DMS 273 treated with DMSO at 0.1 percent for 48 hours (cell line): Measurements from ENCODE around the gene ITFG2.
"Not testable (repeated sequence)": the region's sequence is repeated elsewhere in the genome, so short reads cannot be mapped to it uniquely, and the experiment has no call there.

Experiments used
- DNase-seq: peaks from one replicate; lab custom pipeline; 2025; lab: John Stamatoyannopoulos, UW

ITFG2 gene

DNA sequence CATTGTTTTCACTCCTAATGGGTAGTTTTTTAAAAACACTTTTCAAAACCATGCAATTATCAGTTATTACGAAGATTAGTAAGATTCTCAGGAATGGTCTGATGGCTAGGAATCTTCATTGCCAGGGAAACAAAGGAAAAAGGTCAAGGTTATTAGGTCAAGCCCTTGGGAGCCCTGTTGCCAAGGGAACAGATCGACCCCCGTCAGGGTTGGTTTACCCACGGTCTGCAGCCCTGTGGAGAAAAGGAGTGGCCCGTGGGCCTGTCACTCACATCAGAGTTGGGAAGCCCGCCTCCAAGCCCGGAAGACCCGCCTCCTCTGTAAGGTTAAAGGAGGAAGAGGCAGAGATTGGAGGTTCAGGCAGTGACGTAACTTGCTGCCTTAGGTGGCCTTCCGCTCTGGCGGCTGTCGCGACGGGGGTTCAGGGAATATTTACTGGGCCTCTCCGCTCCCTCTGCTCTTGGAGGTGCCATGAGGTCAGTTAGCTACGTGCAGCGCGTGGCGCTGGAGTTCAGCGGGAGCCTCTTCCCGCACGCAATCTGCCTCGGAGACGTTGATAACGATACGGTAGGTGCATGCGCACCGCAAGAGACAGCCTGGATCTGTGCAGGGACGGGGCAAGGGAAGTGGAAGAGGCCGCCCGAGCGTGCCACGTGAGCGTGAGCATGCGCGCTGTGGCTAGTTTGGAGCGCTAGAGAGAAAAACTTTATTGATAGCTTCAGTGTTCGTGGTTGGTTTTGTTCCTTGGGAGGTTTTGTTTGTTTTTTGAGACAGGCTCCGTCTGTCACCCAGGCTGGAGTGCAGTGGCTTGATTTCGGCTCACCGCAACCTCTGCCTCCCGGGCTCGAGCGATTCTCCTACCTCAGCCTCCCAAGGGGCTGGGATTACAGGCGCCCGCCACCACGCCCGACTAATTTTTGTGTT is at the start of gene ITFG2:
ITFG2 (plus strand) TSS at position 379 of the 924 bp plus-strand sequence; CDS start at position 472, 93 bp downstream.
- DNase-seq: peak; percentile 95

DNA sequence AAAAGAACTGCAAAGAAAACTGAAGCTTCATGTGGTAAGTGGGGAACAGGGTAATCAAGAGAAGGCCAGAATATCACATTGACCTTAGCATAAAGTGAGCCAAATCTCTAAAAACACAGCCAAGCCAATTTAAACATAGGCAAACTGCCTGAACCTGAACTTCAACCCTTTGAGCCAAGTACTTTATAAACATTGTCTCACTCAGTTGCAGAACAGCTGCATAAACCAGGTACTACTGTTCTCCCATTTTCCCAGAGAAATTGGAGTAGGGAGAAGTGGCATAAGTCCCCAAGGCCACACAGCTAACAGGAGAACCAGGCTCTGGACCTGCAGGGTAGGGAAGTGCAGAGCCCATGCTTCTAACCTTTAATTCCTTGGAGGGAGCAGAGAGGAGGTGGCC is 48.1 kb upstream of the ITFG2 start:
- DNase-seq: no peak

DNA sequence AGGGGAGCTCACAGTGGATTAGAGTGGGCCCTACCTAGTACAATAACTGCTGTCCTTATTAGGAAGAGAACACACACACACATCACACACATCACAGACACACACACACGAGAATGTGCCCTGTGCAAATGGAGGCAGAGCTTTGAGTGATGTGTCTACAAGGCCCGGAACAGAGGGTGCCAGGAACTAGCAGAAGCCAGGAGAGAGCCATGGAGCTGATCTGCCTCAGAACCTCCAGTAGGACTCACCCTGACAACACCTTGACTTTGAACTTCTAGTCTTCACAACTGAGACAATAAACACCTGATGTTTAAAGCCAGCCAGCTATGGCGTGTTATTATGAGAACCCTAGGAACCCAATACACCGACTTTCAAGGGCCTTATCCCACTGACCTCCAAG is 47.4 kb upstream of the ITFG2 start:
- no peak for DNase-seq

DNA sequence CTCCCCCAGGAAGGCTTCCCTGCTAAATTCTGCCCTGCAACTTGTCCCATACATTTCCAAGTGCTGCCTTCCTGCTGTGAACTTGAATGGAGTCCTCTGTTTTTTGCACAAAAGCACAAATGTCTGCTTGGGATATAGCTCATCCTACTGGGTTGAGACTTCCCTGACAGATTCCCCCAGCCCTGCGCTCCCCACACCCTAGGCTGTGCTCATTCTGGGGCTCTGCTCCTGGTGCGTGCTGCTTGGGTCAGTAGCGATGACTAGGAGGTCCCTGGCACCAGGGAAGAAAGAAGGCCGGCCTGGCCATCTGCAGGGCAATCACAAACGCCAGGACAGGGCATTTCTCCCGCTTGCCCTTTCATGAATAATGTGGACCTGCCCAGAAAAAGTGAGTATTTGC is 46.9 kb upstream of the ITFG2 start:
- no peak for DNase-seq

DNA sequence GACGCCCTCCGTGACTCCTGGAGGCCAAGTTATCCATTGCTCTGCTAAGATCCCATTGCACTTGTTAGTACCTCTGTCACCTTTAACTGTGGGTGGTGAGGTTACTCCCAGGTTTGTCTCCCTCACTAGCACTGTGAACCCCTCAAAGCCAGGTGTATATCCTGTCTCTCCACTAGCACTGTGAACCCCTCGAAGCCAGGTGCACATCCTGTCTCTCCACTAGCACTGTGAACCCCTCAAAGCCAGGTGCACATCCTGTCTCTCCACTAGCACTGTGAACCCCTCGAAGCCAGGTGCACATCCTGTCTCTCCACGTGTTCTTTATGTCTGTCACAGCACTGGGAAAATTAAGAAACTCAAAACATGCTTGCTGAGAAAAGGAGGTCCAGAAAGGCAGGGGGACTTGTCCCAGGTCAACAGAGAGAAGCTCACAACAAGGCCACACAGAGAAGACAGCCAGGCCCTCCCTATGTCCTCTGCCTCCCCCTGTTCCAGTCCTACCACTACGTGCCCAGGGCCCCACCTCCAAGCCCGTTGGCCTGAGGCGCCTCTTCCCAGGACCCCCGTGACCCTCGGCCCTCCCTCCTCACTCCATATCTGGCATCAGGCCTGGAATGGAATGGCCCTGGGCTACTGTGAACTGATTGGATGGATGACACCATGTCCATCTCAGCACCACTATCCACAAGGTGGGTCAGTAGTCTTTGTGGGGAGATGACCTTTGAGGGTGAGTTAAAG is 44.1 kb upstream of the ITFG2 start:
- DNase-seq: no peak

DNA sequence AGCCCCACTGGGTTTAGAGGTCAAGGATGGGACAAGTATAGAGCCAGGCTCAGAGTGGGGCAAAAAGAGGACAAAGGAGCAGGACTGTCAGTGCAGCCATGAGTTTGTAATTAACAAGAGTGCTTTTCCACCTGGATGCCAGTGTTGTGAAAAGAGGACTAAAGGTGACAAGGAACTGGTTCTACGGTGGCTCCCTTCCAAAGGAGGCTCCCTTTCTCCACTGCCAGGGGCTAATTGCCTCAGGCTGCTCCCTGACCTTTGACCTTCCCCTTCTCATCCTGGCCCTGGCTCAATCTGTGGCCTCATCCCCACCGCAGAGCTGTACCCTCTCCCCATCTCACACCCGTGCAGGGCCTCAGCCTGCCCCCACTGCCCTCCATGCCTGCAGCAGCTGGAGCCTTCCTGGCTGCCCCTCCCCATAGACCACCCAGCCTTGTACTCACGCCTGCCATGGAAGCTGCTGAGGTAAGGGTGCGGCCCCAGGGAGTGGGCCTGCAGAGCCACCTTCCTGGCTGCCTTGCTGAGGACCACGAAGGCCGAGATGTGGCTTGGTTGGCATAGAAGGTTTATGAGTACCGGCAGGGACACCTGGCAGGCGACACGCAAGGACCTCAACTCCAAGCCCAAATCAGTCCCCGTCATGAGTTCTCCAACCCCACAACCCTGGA is 42.5 kb upstream of the ITFG2 start:
- no peak for DNase-seq

DNA sequence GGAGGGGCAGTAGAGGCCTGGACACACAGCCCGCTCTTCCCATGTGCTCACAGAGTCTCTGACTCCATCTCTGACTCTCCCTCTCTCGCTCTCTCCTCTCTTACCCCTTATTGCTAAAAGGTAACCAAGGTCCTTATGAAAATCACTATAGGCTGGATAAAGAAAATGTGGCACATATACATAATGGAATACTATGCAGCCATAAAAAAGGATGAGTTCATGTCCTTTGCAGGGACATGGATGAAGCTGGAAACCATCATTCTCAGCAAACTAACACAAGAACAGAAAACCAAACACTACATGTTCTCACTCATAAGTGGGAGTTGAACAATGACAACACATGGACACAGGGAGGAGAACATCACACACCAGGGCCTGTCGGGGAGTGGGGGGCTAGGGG is 41.9 kb upstream of the ITFG2 start:
- DNase-seq: not testable (repeated sequence)

DNA sequence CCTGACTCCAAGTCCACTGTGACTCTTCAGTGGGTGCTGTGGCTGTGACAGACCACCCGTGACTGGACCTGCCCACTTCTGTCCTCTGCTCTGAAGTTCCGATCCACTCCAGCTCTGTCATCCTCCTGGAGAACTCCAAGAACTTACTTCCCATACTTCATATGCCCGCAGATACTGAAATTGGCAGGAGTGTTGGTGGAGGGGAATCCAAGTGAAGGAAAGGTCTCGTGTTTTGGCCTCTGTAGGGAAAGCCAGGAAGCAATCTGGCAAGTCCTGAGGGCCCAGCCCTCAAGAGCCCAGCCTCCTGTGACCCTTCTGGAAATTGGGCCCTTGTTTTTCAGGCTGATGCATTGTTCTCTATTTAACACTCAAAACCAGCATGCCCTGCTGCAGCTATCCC is 40.1 kb upstream of the ITFG2 start:
- DNase-seq: no peak

DNA sequence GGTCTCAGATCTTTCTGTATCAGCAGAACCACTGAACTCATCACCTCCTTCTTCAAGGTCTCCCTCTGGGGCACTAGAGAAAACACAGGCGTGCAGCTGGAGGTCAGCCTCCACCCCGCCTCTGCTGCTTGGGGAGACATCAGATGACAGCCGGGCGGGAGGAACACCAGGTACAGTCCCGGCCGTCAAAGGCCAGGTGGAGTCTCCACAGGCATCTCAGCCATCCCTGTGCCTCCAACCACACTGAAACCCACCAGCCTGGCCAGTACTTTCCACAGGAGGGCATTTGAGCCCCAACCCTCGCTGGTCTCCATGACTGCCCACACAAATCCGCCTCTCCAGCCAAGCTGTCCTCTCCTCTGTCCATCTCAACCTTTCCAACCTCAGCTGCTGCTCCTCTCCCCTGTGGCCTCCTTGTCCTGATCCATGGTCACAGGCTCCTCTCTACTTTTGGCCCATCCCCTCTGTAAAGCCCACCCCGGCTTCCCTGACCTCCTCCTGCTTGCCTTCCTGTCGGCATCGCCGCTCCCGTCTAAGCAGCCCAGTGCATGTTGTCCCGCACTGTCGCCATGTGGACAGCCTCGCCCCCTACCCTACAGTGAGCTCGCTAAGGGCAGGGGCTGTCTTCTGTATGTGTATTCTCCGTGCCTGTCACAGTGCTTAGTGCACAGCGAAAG is 39.1 kb upstream of the ITFG2 start:
- DNase-seq: no peak

DNA sequence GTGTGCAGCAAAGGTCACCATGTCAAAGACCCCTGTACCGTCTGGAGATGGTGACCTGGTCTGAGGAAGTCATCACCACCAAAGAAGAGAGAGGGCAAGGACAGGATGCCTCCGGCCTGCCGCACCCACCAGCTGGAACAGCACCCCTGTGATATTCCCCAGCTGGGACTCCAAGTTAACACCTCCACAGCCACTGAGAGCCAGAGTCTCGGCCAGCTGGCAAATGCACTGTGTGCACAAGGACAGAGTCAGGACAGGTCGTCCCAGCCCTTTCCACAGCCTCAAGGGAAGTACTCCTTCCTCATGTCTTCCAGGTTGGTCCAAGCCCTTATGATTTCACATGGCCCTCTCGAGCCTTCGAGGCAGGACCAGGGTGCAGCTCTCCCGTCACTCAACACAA is 37.0 kb upstream of the ITFG2 start:
- DNase-seq: no peak

DNA sequence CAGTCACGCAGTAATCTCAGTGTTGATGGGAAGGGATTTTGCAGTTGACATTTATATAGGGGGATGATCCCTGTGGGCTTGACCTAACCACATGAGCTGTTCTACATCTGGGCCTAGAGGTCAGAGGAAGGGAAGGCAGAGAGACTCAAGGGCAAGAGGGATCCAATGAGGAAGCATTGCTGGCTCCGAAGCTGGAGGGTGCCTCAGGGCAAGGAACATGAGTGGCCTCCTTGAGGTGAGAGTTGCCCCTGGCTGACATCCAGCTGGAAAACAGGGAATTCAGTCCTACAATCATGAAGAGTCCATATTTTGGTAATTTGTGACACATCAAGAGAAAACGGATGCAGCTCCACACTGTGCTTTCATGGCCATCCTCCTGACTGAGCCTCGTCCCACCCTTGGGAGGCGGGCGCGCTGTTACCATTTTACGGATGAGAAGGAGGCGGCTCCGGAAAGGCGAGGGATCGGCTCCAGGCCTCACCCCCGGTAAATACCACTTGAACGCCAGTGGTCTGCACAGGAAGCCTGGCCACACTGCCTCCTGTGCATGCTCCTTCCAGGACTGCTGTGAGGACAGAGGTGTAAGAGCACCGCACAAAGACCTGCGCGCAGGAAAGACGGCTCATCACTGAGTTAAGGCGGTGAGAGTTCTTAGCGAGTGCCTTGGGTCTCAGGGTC is 36.2 kb upstream of the ITFG2 start:
- DNase-seq: no peak

DNA sequence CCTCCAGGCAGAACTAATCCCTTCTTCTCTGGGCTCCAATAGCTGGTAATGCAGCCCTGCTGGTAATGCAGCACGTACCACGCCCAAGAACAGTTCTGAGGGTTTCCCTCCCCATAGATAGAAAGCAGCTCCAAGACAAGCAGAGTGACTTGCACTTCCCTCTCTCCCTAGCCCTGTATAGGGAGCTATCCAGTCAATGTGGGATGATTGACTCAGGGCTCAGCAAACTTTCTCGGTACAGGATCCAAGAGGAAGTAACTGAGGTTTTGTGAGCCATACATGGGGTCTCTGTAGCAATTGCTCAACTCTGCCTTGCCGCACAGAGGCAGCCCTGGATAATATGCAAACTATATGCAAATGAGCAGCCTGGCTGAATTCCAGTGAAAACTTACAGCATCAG is 33.2 kb upstream of the ITFG2 start:
- DNase-seq: no peak

DNA sequence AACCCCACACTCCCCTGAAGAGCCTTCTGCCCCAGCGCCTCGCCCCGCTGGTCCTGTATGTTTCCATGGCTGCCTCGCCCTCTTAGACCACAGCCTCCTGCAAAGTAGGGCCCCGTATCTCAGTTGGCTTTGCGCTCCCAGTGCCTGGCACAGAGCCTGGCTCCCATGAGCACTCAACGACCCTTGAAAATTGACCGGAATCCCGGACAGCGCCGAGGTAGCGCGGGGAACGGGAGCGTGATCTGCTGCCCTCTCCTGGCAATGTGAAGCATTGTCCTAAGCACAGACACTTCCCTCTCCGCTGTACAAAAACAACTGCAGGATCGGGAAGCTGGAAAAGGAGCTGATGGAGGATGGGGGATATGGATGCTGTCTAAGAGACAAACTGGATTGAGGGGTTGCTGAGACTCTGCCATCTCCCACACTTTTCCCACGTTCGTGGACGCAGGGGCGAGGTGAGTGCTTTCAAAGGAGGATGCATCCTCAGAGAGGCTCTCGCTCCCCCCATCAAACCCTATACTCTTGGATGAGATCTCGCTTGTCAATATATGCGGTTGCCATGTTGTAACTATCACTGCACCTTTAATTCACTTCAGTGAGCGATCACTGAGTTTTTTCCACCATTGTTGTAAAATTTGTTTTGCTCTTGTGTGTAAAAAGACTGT is 28.4 kb upstream of the ITFG2 start:
- no peak for DNase-seq

DNA sequence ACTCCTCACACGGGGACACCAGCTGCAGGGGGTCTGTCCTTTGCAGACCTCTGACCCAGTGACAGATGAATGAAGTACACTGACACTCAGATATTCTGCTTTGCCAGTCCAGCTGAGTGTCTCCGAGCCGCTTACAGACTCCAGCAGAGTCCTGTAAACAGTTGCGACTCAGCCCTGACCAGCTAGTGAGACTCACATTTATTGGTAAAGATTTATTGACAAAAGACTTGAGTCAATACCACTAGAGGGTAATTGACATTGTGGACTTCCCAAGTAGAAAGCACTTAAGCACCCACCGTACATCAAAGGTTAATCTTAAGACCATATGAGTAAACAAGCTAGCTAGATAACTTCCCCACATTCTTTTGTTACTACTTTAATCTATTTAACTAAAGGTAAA is 27.5 kb upstream of the ITFG2 start:
- no peak for DNase-seq

DNA sequence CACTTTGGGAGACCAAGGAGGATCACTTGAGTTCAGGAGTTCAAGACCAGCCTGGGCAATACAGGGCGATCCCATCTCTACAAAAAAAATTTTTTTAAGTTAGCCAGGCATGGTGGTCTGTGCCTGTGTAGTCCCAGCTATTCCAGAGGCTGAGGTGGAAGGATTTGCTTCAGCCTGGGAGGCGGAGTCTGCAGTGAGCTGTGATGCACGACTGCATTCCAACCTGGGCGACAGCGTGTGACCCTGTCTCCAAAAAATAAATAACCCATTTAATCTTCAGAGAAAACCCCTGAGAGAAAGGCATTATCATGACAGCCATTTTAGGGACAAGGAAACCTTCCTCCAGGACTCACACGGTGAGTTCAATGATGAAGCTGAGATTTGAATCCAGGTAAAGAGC is 21.4 kb upstream of the ITFG2 start:
- no peak for DNase-seq

DNA sequence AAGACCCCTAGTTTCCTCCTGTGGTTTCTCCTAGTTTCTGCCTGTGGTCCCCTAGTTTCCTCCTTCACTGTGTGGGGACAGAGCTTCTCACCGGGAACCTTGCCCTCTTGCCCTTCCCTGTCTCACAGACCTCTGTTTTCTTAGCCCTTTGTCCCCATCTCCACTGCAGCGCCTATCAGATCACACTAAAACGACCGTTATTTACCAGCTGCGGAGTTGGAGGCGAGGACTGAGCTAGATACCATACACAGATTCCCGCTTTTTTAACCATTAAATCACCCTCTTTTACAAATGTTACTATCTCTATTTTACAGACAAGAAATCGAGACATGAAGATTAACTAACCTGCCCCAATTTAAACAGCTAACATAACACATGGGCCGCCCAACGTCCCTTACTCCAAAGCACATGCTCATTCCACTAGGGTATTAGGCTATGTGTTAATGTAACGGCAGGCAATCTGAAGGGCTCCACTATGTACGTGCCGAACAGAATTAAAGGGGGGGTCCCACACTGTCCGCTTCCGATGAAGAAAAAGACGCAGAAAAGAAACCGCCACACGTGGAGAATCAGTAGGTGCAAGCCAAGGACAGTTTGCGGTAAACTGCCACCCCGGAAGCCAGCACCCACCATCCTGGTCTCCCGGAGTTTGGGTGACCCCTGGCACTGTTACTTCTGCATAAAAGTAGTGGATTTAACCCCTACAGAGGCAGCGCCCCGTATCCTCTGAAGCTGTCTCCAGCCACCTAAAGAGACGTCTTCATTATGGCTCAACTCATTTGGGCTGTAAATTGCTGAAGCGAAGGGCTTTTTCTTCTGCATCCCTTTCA is 19.6 kb upstream of the ITFG2 start:
- DNase-seq: no peak

DNA sequence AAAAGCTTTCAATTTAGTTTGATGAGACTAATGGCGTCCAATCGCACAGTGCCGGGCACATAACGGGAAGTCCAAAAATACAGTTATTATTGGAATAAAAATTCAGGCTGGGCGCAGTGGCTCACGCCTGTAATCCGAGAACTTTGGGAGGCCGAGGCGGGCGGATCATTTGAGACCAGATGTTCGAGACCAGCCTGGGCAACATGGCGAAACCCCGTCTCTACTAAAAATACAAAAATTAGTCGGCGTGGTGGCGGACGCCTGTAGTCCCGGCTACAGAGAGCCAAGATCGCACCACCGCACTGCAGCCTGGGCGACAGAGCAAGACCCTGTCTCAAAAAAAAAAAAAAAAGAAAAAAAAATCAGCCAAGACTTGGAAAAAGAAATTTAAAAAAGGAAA is 18.9 kb upstream of the ITFG2 start:
- no peak for DNase-seq

DNA sequence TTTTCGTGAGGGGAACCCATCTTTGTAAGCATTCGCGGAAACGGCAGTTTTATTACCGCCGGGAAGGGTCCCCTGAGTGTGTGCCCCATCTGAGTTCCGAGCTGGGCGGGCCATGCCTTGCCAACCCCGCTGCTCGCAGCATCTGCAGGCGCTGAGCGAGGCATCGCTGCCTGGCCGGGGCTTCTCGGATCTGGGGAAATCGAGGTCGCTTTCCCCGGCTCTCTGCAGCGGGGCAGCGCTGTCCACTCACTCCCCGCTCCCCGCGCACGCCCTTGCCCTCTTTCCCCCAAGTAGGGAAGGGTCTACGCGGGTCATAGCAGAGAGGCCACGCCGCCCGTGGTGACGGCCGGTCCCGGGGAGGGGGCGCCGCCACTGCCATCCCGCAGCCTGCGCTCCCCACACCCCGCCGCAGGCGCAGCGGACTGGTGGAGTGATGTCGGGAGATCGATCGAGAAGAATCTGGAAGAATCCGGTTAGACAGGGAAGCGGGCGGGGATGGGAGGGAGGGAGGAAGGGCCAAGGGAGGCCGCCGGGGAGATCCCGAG is 18.2 kb upstream of the ITFG2 start:
- DNase-seq: no peak

DNA sequence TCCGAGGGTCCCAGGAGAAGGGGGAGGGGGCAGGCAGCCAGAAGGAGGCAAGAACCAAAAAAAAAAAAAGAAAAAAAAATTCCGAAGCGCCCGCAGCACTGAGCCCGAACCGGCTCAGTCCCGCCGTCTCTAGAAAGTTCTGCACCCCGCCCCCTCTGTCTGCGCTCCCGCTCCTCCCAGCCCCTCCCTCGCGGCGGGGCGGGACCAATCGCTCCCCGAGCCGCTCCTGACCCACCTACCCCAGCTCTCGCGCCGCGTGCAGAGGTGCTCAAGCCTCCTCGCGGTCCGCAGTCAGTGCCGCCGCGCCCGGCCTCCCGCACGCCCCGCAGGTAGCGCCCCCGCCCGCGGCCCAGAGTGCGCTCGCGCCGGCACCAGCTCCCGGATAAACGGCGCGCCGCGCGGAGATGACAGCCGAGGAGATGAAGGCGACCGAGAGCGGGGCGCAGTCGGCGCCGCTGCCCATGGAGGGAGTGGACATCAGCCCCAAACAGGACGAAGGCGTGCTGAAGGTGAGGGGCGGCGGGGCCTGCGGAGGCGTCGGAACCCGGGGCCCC is 17.7 kb upstream of the ITFG2 start, which contains the start of gene FKBP4:
FKBP4 (plus strand) TSS at position 235 of the 554 bp plus-strand sequence; CDS start at position 405, 170 bp downstream.
- peak; percentile 30 for DNase-seq
